K562 (cell line): ENCODE results near the gene ABL1. TPM values are rescaled to one million over a fixed set of nuclear protein-coding genes. Genes with fewer than 3 reads are reported as not detected.
A peak's percentile ranks its signal among the peaks of the same experiment; 100 is the strongest.

Experiments used
- ATAC-seq: fragments of 200-7000 bp; cut with Tn5 transposase; 3 replicates; pipeline ENCODE4 v1.9.1; 2020; ENCODE audit warnings: moderate library complexity
- BruUV-seq: library from RNA; stranded (reverse); fragments of 400-500 nt; replicated peaks from 2 replicates; lab custom pipeline; 2021; lab: Mats Ljungman, UMichigan
- CTCF ChIA-PET: fragments of 300-600 bp; formaldehyde crosslinking; extraction: SDS; loops from one replicate; lab custom pipeline; 2021; ENCODE audit warnings: low intra/inter-chr PET ratio; lab: Yijun Ruan, JAX
- POLR2A ChIA-PET: fragments of 300-600, 350-650 bp; sonication (Branson Sonifier 250); formaldehyde crosslinking; extraction: SDS; loops from one replicate; lab custom pipeline; 2021; ENCODE audit warnings: antibody characterized with exemption, inconsistent platforms; lab: Yijun Ruan, JAX
- DNase-seq, 4 experiments: peaks; one replicate each; pipeline versions ENCODE4 v3.0.0 to v3.0.0-alpha.2; 2011 to 2018; ENCODE audit warnings: low spot score in 3 of 4, mixed read lengths in 3 of 4; ENCODE audit errors: extremely low read depth in 1 of 4
- FAIRE-seq: peaks from 2 replicates; lab custom pipeline; 2011; peaks lifted over from hg19 to GRCh38; lab: Jason Lieb, UNC
- H2AFZ ChIP-seq: 2 replicates; pipeline ENCODE4 v1.6.0; 2011; ENCODE audit warnings: low read depth, low read length, control low read depth, inconsistent platforms
- H3K27ac ChIP-seq: fragments of 200-600 bp; 3 replicates; pipeline ENCODE4 v1.8.0; 2011; ENCODE audit warnings: low read depth, mild to moderate bottlenecking, control low read depth, inconsistent platforms, low read length, moderate library complexity, mixed read lengths; ENCODE audit errors: extremely low read depth
- H3K27me3 ChIP-seq, 2 experiments: fragments of 300-600 bp in 1 of 2; 2 replicates in 1 of 2; 3 replicates in 1 of 2; pipeline versions ENCODE4 v1.6.0 to v1.8.0; 2011; ENCODE audit warnings: inconsistent platforms in 2 of 2, low read length in 2 of 2, mild to moderate bottlenecking in 1 of 2, mixed read lengths in 1 of 2, moderate library complexity in 1 of 2; ENCODE audit not compliant: control insufficient read depth in 2 of 2, insufficient read depth in 2 of 2
- H3K36me3 ChIP-seq: fragments of 300-600 bp; 3 replicates; pipeline ENCODE4 v1.8.0; 2011; ENCODE audit warnings: mild to moderate bottlenecking, low read length, inconsistent platforms; ENCODE audit not compliant: control insufficient read depth, insufficient read depth
- H3K4me1 ChIP-seq, 2 experiments: fragments of 200-600 bp in 1 of 2; replicated peaks in 1 of 2; 2 replicates in 1 of 2; 3 replicates in 1 of 2; pipeline versions ENCODE4 v1.5.1 to v1.8.0; 2011; ENCODE audit warnings: inconsistent platforms in 2 of 2, low read length in 2 of 2, mild to moderate bottlenecking in 1 of 2, mixed read lengths in 1 of 2, moderate library complexity in 1 of 2; ENCODE audit not compliant: control insufficient read depth in 2 of 2, insufficient read depth in 2 of 2
- H3K4me2 ChIP-seq: 2 replicates; pipeline ENCODE4 v1.6.1; 2011; ENCODE audit warnings: low read length, control low read depth, inconsistent platforms, mixed read lengths; ENCODE audit not compliant: insufficient read depth
- H3K4me3 ChIP-seq: fragments of 200-600 bp; sonication (generic), shearing (Covaris generic); 2 replicates; pipeline ENCODE4 v1.5.1; 2016; ENCODE audit warnings: control low read depth, inconsistent platforms
- H3K79me2 ChIP-seq: fragments of 200-600 bp; 3 replicates; pipeline ENCODE4 v1.8.0; 2011; ENCODE audit warnings: low read length, inconsistent platforms; ENCODE audit not compliant: control insufficient read depth, insufficient read depth
- H3K9ac ChIP-seq, 2 experiments: 2 replicates each; pipeline versions ENCODE4 v1.6.0 to v1.6.1; 2011; ENCODE audit warnings: low read depth in 2 of 2, low read length in 2 of 2, control low read depth in 1 of 2, inconsistent platforms in 1 of 2, mild to moderate bottlenecking in 1 of 2, mixed read lengths in 1 of 2; ENCODE audit not compliant: insufficient read depth in 1 of 2
- H3K9me1 ChIP-seq: one replicate; pipeline ENCODE4 v1.6.0; 2011; ENCODE audit warnings: inconsistent platforms, mild to moderate bottlenecking, low read length, moderate library complexity; ENCODE audit not compliant: control insufficient read depth, insufficient read depth
- H3K9me3 ChIP-seq: replicated peaks from 2 replicates; pipeline ENCODE4 v1.5.1; 2011; ENCODE audit warnings: low read depth, low read length, inconsistent platforms; ENCODE audit not compliant: control insufficient read depth, insufficient read depth
- H4K20me1 ChIP-seq: replicated peaks from 2 replicates; pipeline ENCODE4 v1.6.1; 2011; ENCODE audit warnings: low read length, inconsistent platforms, mixed read lengths; ENCODE audit not compliant: control insufficient read depth, insufficient read depth
- ATF3 ChIP-seq, 2 experiments: fragments of 450-650 bp in 1 of 2; sonication (generic) in 1 of 2; formaldehyde crosslinking in 1 of 2; IDR thresholded peaks in 1 of 2; conservative IDR thresholded peaks in 1 of 2; 2 replicates each; pipeline versions ENCODE4 v1.6.1 to v1.8.1; 2016 to 2023; ENCODE audit warnings: mild to moderate bottlenecking in 2 of 2, moderate library complexity in 2 of 2, inconsistent platforms in 1 of 2, missing genetic modification reagents in 1 of 2
- E2F1 ChIP-seq: sonication (generic); formaldehyde crosslinking; IDR thresholded peaks from 2 replicates; pipeline ENCODE4 v1.8.1; 2023; ENCODE audit warnings: mild to moderate bottlenecking, missing genetic modification reagents, moderate library complexity
- FOXP4 ChIP-seq: sonication (generic); formaldehyde crosslinking; IDR thresholded peaks from 2 replicates; pipeline ENCODE4 v1.8.0; 2022; ENCODE audit warnings: mild to moderate bottlenecking, missing genetic modification reagents, borderline replicate concordance
- MLX ChIP-seq, 2 experiments: fragments of 450-650 bp in 1 of 2; sonication (generic) in 1 of 2; formaldehyde crosslinking; conservative IDR thresholded peaks; 2 replicates each; pipeline versions ENCODE4 v1.4.0 to v1.8.1; 2020 to 2022; ENCODE audit warnings: mild to moderate bottlenecking in 1 of 2, missing genetic modification reagents in 1 of 2
- STAT6 ChIP-seq: sonication (generic); formaldehyde crosslinking; IDR thresholded peaks from 2 replicates; pipeline ENCODE4 v1.8.1; 2023; ENCODE audit warnings: mild to moderate bottlenecking, missing genetic modification reagents
- ZKSCAN3 ChIP-seq: fragments of 250-450 bp; sonication (Bioruptor Pico); IDR thresholded peaks from 2 replicates; pipeline ENCODE4 v1.4.0; 2020
- WGBS: fragments of 100-300 bp; shearing (Covaris generic); methylation state at CpG from one replicate; pipeline ENCODE4 v1.1.6; 2016; ENCODE audit warnings: low coverage, mixed read lengths; ENCODE audit not compliant: insufficient coverage; ENCODE audit errors: missing lambda C conversion rate; 5-methylcytosine and 5-hydroxymethylcytosine counted together
- in situ Hi-C: fragments of 300-500 bp; cut with MboI; formaldehyde crosslinking; loops from 4 replicates; pipeline ENCODE4 v1.15.0; 2018; ENCODE audit warnings: inconsistent platforms, mixed read lengths
- intact Hi-C: fragments of 100-400 bp; cut with micrococcal nuclease; formaldehyde crosslinking; loops from 2 replicates; pipeline ENCODE4 v1.14.2; 2022
- polyA plus RNA-seq, 8 experiments: library from polyadenylated mRNA; depleted of rRNA in 4 of 8; stranded (reverse) in 5 of 8; unstranded in 3 of 8; fragments of >200 nt; fragmentation: Nextera tagmentation in 2 of 8; fragmentation: Illumina TruSeq in 1 of 8; extraction: Ambion mirVana in 2 of 8; extraction: Trizol in 1 of 8; gene quantifications; 2 replicates each; pipeline versions ENCODE4 v1.2.1 to v1.2.3, GENCODE V29; 2011 to 2014; ENCODE audit warnings: inconsistent platforms in 1 of 8, missing spikeins in 1 of 8
- total RNA-seq, 7 experiments: library from RNA; depleted of rRNA in 6 of 7; stranded (reverse); fragments of >200 nt in 6 of 7; fragmentation: Illumina TruSeq in 2 of 7; extraction: Trizol in 2 of 7; gene quantifications; 2 replicates each; pipeline versions ENCODE4 v1.2.1 to v1.2.3, GENCODE V29; 2011 to 2021; ENCODE audit warnings: low replicate concordance in 1 of 7

The ABL1 gene
- total and polyA plus RNA-seq, 9 of the 15 experiments (the other 6 are each of a cell fraction or from before 2014, with no cell fraction given): 1.5 to 130 (median 37.8) TPM

GRCh38 chr9:130860458-130861316 lies 25.6 kb downstream of the ABL1 start:
- ATAC-seq (peak; percentile 87), DNase-seq (peak; percentile 55 to 95 (median 94)), FAIRE-seq (peak; percentile 69)
- in situ Hi-C loops: loop anchor here (5.0 to 10.0 kb wide), 3 partner anchors 88 to 406 kb away; no protein-coding TSS in a partner anchor
- Histone ChIP-seq H3K4me2 (peak overlapping the region; percentile 16), H3K36me3 (peaks cover 65% of the 10 kb centered on the region), H3K9me3 (no peaks in the 10 kb centered on the region), H4K20me1 (peaks cover 42% of the 10 kb centered on the region), H2AFZ (peak overlapping the region; percentile 7), H3K27ac (peak overlapping the region; percentile 6; the same call in 2 of the 3 replicates), H3K4me3 (no peak overlapping the region), H3K9me1 (peaks cover 13% of the 10 kb centered on the region), H3K79me2 (no peaks in the 10 kb centered on the region), H3K4me1 (peaks cover 10% of the 10 kb centered on the region in 2 experiments; a peak in 4 of 5 replicates), H3K9ac (peak overlapping the region in 1 of 2 experiments; percentile 56; a peak in 2 of 4 replicates), H3K27me3 (no peaks in the 10 kb centered on the region)
- WGBS: 58% methylated on average over 28 of the region's 28 CpGs
- BruUV-seq: no TSS peak
- CTCF ChIA-PET: interaction anchor here (0.6 to 15.1 kb wide), 5 partner anchors 13 to 177 kb away, joined by 3 to 636 read pairs (median 4); no protein-coding TSS in a partner anchor
- intact Hi-C loops: loop anchor here (5.0 kb wide), 1 partner anchor 398 kb away; no protein-coding TSS in a partner anchor
- POLR2A ChIA-PET: interaction anchor here (0.5 to 15.4 kb wide), 16 partner anchors 7 to 179 kb away, joined by 3 to 220 read pairs (median 6); no protein-coding TSS in a partner anchor
- TF ChIP-seq ATF3 (IDR thresholded peaks at IDR 0.05): no peak
- peak; percentile 97 for TF ChIP-seq ATF3 (CRISPR knock-in tag; conservative IDR thresholded peaks at IDR 0.05)
- TF ChIP-seq E2F1 (CRISPR knock-in tag): peak; percentile 67; the same call in 1 of the 2 replicates
- TF ChIP-seq FOXP4 (CRISPR knock-in tag): no peak
- no peak for TF ChIP-seq ZKSCAN3 (CRISPR knock-in tag)
- peak in 1 of 2 experiments; percentile 56; a peak in 2 of 4 replicates for TF ChIP-seq MLX (CRISPR knock-in tag; conservative IDR thresholded peaks at IDR 0.05)
- peak; percentile 72; the same call in 1 of the 2 replicates for TF ChIP-seq STAT6 (CRISPR knock-in tag)
